Choroid plexus epithelial cell (primary cell): Measurements from ENCODE around the gene F8.
"Not testable (repeated sequence)": the region's sequence is repeated elsewhere in the genome, so short reads cannot be mapped to it uniquely, and the experiment has no call there.

ENCODE experiments used
- DNase-seq: peaks from one replicate; pipeline ENCODE4 v3.0.0-alpha.2; 2010; ENCODE audit warnings: low read depth
- H3K4me3 ChIP-seq: 2 replicates; pipeline ENCODE4 v1.5.1; 2011; ENCODE audit warnings: low read depth, mild to moderate bottlenecking, control low read depth, low read length, moderate library complexity
- CTCF ChIP-seq: conservative IDR thresholded peaks from 2 replicates; pipeline ENCODE4 v1.5.1; 2011; ENCODE audit warnings: low read depth, mild to moderate bottlenecking, control low read depth, inconsistent platforms, low read length, moderate library complexity

The F8 gene

GRCh38 chrX:154829926-154830442, 192.5 kb downstream of the F8 start:
- DNase-seq = no peak
- no peak for TF ChIP-seq CTCF
- H3K4me3 ChIP-seq = no peak overlapping the region

GRCh38 chrX:154829134-154829533, 193.4 kb downstream of the F8 start:
- DNase-seq = no peak
- no peak for TF ChIP-seq CTCF
- no peak overlapping the region for H3K4me3 ChIP-seq

- TF ChIP-seq CTCF = no peak
- H3K4me3 ChIP-seq = no peak overlapping the region
- DNase-seq = no peak
Measured at GRCh38 chrX:154828016-154828408, 194.5 kb downstream of the F8 start.

GRCh38 chrX:154827194-154828015, 195.1 kb downstream of the F8 start:
- TF ChIP-seq CTCF = no peak
- DNase-seq = no peak
- no peak overlapping the region for H3K4me3 ChIP-seq

GRCh38 chrX:154825586-154825985, 196.9 kb downstream of the F8 start:
- not testable (repeated sequence) for H3K4me3 ChIP-seq, DNase-seq

GRCh38 chrX:154824638-154825037, 197.9 kb downstream of the F8 start:
- no peak for DNase-seq
- no peak for TF ChIP-seq CTCF
- H3K4me3 ChIP-seq = no peak overlapping the region

GRCh38 chrX:154822029-154822428, 200.5 kb downstream of the F8 start:
- H3K4me3 ChIP-seq = no peak overlapping the region
- TF ChIP-seq CTCF = no peak
- DNase-seq = no peak
